Gastrocnemius medialis (tissue), 4 donors: ENCODE data around the gene PTGER4. TPM values are rescaled to one million over a fixed set of nuclear protein-coding genes. Genes with fewer than 3 reads are reported as not detected.

Source experiments
- ATAC-seq, 2 donors: fragments of 150-250 bp; one replicate each; pipeline ENCODE4 v1.9.1; 2016
- DNase-seq, 2 donors: peaks; one replicate each; pipeline ENCODE4 v3.0.0-alpha.2; 2019
- H3K27ac ChIP-seq, 4 donors: fragments of 200-600 bp; sonication (generic); 1 replicate in 1 of 4; 2 replicates in 3 of 4; pipeline ENCODE4 v1.5.1; 2016 to 2018; ENCODE audit warnings: mild to moderate bottlenecking in 2 of 4, moderate library complexity in 1 of 4
- H3K27me3 ChIP-seq, 3 donors: fragments of 200-600 bp; sonication (generic) in 2 of 3; 1 replicate in 1 of 3; 2 replicates in 2 of 3; pipeline versions ENCODE4 v1.5.1 to v1.6.0; 2016 to 2019; ENCODE audit warnings: mild to moderate bottlenecking in 1 of 3, moderate library complexity in 1 of 3
- H3K36me3 ChIP-seq, 2 donors: fragments of 200-600 bp; sonication (generic) in 1 of 2; one replicate each; pipeline ENCODE4 v1.5.1; 2017 to 2018
- H3K4me1 ChIP-seq, 2 donors: fragments of 200-600 bp; sonication (generic) in 1 of 2; one replicate each; pipeline ENCODE4 v1.5.1; 2016 to 2017; ENCODE audit warnings: mild to moderate bottlenecking in 2 of 2
- H3K4me3 ChIP-seq, 4 donors: fragments of 200-600 bp; sonication (generic) in 3 of 4; 1 replicate in 1 of 4; 2 replicates in 3 of 4; pipeline ENCODE4 v1.5.1; 2016 to 2019; ENCODE audit warnings: mild to moderate bottlenecking in 2 of 4
- H3K9me3 ChIP-seq, 3 donors: fragments of 200-600 bp; sonication (generic) in 2 of 3; 1 replicate in 1 of 3; 2 replicates in 2 of 3; pipeline ENCODE4 v1.5.1; 2016 to 2019
- CTCF ChIP-seq, 5 experiments: fragments of 450-650 bp in 3 of 5; fragments of 200-600 bp in 2 of 5; sonication (generic) in 2 of 5; IDR thresholded peaks in 4 of 5; conservative IDR thresholded peaks in 1 of 5; 1 replicate in 4 of 5; 2 replicates in 1 of 5; pipeline ENCODE4 v1.5.1; 2016 to 2019; ENCODE audit warnings: antibody characterized with exemption in 5 of 5, mild to moderate bottlenecking in 3 of 5, moderate library complexity in 3 of 5
- POLR2A ChIP-seq, 2 donors: fragments of 450-650 bp; IDR thresholded peaks; one replicate each; pipeline ENCODE4 v1.6.1; 2017; ENCODE audit warnings: antibody characterized with exemption in 2 of 2, mild to moderate bottlenecking in 2 of 2, moderate library complexity in 2 of 2
- in situ Hi-C, 4 donors: fragments of 200-750 bp; cut with MboI; loops; one replicate each; pipeline versions ENCODE4 v1.15.0 to v1.8.0; 2017; ENCODE audit warnings: low sequenced_read_pairs in 4 of 4
- intact Hi-C: fragments of 100-400 bp; cut with DNase I; formaldehyde crosslinking; loops from one replicate; pipeline ENCODE4 v1.15.1; 2023; ENCODE audit warnings: low total_unique reads
- total RNA-seq, 4 donors: library from RNA; depleted of rRNA; stranded (reverse); fragments of >200 nt; gene quantifications; one replicate each; pipeline versions ENCODE4 v1.1.0 to v1.2.3, GENCODE V29; 2016

PTGER4 gene
- total RNA-seq = 10 to 100 TPM in 1 of 4 donors, 1 to 10 TPM in 3; 4.2 to 11.2 (median 7.4) TPM

DNA sequence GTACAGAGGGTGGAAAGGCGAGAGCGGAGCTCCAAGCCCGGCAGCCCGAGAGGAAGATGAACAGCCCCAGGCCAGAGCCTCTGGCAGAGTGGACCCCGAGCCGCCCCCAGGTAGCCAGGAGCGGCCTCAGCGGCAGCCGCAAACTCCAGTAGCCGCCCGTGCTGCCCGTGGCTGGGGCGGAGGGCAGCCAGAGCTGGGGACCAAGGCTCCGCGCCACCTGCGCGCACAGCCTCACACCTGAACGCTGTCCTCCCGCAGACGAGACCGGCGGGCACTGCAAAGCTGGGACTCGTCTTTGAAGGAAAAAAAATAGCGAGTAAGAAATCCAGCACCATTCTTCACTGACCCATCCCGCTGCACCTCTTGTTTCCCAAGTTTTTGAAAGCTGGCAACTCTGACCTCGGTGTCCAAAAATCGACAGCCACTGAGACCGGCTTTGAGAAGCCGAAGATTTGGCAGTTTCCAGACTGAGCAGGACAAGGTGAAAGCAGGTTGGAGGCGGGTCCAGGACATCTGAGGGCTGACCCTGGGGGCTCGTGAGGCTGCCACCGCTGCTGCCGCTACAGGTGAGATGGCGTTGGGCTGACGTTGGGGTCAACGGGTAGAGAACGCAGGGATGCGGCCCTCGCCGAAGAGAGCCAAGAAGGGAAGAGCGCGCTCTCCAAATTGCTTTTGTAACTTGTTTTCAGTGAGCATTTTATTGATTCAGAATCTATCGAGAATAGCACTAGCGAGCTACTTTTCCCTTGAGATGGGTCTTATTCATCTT lies at the start of gene PTGER4:
TSS of gene PTGER4 (plus strand) at position 3 of the 769 bp plus-strand sequence. CDS start 1,079 bp downstream, outside the sequence.
- Histone ChIP-seq H3K9me3 (no peaks in the 10 kb centered on the region), H3K36me3 (no peaks in the 10 kb centered on the region), H3K27me3 (peaks cover 23 to 54% (median 41%) of the 10 kb centered on the region in 3 donors), H3K4me1 (peaks cover 9 to 20% of the 10 kb centered on the region in 2 donors), H3K27ac (peak within 1 kb of the TSS; percentile 76 to 87 (median 82)), H3K4me3 (peak within 1 kb of the TSS; percentile 78 to 80 (median 80))
- intact Hi-C loops = loop anchor here (5.0 kb wide), 1 partner anchor 77 kb away; the partner anchor contains the start of gene TTC33
- ATAC-seq (peak in 1 of 2 donors; percentile 9), DNase-seq (no peak)
- peak; percentile 78 to 91 for TF ChIP-seq POLR2A (IDR thresholded peaks at IDR 0.05)
- no peak for TF ChIP-seq CTCF (IDR thresholded peaks at IDR 0.05 in 4 of 5, conservative IDR thresholded peaks at IDR 0.05 in 1 of 5)
- in situ Hi-C loops = loop anchor here (10.0 to 25.0 kb wide), 5 partner anchors 293 to 1093 kb away; no protein-coding TSS in a partner anchor

DNA sequence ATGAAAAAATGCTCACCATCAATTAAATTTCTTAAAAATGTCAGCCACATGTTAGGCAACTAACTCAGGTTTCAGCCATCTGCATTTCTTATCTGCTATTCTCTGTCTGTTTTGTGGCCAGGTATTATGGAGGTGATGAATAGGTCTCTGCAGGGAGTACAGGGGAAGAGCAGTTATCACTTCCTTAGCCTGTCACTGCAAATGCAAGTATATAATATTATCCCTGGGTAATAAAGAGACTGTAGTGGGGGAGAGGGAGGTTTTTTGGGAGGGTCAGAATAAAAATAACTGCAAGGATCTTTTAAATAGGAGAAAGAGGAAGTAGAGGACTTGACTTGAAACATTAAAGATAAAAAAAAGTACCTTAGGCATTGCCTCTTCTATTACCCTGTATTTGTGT lies 49.6 kb upstream of the PTGER4 start:
- ATAC-seq (no peak), DNase-seq (no peak)
- Histone ChIP-seq H3K4me1 (no peaks in the 10 kb centered on the region), H3K9me3 (no peaks in the 10 kb centered on the region), H3K27ac (no peak overlapping the region), H3K36me3 (no peaks in the 10 kb centered on the region), H3K27me3 (no peaks in the 10 kb centered on the region), H3K4me3 (no peak overlapping the region)
- in situ Hi-C loops (no loop called here), intact Hi-C loops (no loop called here)
- TF ChIP-seq CTCF (IDR thresholded peaks at IDR 0.05 in 4 of 5, conservative IDR thresholded peaks at IDR 0.05 in 1 of 5) (no peak), POLR2A (IDR thresholded peaks at IDR 0.05) (no peak)

GRCh38 chr5:40631236-40631635 lies 48.5 kb upstream of the PTGER4 start:
- in situ Hi-C loops (no loop called here), intact Hi-C loops (no loop called here)
- no peak for TF ChIP-seq POLR2A (IDR thresholded peaks at IDR 0.05)
- no peak for TF ChIP-seq CTCF (IDR thresholded peaks at IDR 0.05 in 4 of 5, conservative IDR thresholded peaks at IDR 0.05 in 1 of 5)

GRCh38 chr5:40634154-40634553 lies 45.6 kb upstream of the PTGER4 start:
- ATAC-seq (no peak), DNase-seq (no peak)
- intact Hi-C loops = no loop called here
- Histone ChIP-seq H3K36me3 (no peaks in the 10 kb centered on the region), H3K4me1 (no peaks in the 10 kb centered on the region), H3K9me3 (no peaks in the 10 kb centered on the region), H3K27me3 (no peaks in the 10 kb centered on the region), H3K4me3 (no peak overlapping the region), H3K27ac (no peak overlapping the region)
- in situ Hi-C loops = no loop called here
- TF ChIP-seq POLR2A (IDR thresholded peaks at IDR 0.05) (no peak), CTCF (IDR thresholded peaks at IDR 0.05 in 4 of 5, conservative IDR thresholded peaks at IDR 0.05 in 1 of 5) (no peak)

More at GRCh38 chr5:40631236-40631635, 48.5 kb upstream of the PTGER4 start:
- Histone ChIP-seq H3K9me3 (no peaks in the 10 kb centered on the region), H3K27ac (no peak overlapping the region), H3K4me1 (no peaks in the 10 kb centered on the region), H3K4me3 (no peak overlapping the region), H3K36me3 (no peaks in the 10 kb centered on the region), H3K27me3 (no peaks in the 10 kb centered on the region)
- ATAC-seq (no peak), DNase-seq (no peak)
